Activated T-helper 1 cell treated with anti-CD3 and anti-CD28 coated beads, Interleukin-2, amount 50 U/mL, for 16 hours (primary cell): ENCODE data around the gene AHSP.
"Not testable (repeated sequence)": the region's sequence is repeated elsewhere in the genome, so short reads cannot be mapped to it uniquely, and the experiment has no call there.

Experiments
- DNase-seq, 2 donors: peaks; one replicate each; pipeline ENCODE4 v3.0.0-alpha.2; 2020; ENCODE audit warnings: low read depth in 1 of 2, low spot score in 1 of 2

The AHSP gene

DNA sequence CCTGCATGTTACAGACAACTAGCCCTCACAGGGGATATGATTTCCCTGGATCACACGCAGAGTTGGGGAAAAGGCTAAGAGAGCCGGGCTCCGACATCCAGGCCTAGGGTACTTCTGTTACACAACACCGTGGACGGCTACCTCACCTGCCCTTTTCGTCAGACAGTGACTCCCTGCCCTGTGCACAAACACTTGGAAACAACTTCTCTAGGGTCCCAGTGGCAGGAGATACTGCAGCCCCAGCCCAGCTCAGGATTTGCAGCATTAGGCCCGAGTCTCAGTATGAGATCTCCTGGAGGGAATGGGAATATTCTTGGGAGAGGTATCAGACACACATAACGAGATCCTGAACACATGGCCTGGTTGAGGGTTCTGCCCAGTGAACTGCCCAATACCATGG lies 27.8 kb upstream of the AHSP start:
- DNase-seq: no peak

GRCh38 chr16:31501226-31501965 lies 26.3 kb upstream of the AHSP start:
- DNase-seq: no peak

DNA sequence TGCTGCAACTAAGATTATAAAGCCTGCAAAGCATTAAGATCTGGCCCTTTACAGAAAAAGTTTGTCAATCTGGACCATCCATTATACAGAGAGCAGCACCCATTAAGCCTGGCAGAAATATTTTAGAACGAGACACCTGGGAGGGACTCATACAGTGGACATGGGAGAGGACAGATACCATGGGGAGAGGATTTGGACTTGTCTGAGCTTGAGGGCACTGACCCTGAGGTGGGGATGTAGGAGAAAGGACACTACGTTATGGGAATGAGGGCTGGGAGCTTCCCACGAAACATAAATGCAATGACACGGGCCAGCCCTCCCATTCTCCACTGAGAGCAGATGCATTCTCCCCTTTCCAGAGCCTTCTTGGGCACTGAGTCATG lies 25.7 kb upstream of the AHSP start:
- DNase-seq: no peak

- no peak for DNase-seq
These were observed 24.7 kb upstream of the AHSP start for GRCh38 chr16:31502981-31503380.

DNA sequence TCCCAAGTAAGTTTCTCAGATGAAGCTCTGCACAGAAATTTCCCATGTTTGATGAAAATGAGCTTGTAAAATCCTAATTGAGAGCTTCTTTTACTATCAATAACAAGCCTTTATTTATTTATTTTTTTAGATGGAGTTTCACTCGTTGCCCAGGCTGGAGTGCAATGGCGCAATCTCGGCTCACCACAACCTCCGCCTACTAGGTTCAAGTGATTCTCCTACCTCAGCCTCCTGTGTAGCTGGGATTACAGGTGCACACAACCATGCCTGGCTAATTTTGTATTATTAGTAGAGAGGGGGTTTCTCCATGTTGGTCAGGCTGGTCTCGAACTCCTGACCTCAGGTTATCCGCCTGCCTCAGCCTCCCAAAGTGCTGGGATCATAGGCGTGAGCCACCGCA lies 24.1 kb upstream of the AHSP start:
- DNase-seq: not testable (repeated sequence)

GRCh38 chr16:31504159-31504558 lies 23.5 kb upstream of the AHSP start:
- no peak for DNase-seq

- no peak for DNase-seq
These were observed 22.2 kb upstream of the AHSP start for GRCh38 chr16:31505483-31505882.

DNA sequence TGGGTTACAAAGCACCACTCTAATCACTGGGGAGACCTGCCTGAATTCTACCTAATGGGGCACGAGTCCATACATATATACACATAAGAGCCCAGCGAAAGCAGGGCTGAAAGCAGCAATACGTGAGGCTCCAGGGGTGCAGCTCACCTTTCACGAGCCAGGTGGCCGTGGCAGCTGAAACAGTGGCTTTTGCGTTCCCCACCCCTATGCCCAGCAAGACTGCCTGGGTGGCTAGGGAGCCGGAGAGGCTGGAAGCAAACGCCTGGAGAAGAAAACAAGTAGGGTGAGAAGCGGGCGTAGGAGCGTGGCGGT lies 20.1 kb upstream of the AHSP start:
- no peak for DNase-seq

GRCh38 chr16:31507929-31508705 lies 19.6 kb upstream of the AHSP start, which contains the start of gene RUSF1:
TSS of gene RUSF1 (minus strand) at chr16:31508391. CDS start at chr16:31508373, 18 bp downstream.
- peak; percentile 65 to 70 for DNase-seq

DNA sequence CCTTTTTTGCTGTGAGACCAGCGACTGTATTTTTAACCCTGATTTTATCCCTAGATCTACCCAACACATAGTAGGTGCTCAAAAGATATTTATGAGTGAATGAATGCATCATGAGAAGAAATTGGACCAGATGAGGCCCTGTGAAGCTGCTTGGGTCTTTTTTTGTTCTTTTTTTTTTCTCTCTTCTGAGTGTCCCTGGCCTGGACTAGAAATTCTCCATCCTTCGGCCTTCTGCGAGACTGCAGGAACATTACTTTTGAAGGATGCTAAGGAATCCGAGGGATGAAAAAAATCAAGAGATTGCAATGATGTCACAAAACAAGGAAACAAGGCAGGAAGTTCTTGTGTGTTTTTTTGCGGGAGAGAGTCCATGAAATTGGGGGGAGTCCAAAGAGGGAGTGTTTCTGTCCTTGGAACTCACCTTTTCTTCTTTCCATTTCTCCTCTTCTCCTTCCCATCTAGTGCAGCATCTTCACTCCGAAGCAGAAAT lies 18.9 kb upstream of the AHSP start:
- no peak for DNase-seq

DNA sequence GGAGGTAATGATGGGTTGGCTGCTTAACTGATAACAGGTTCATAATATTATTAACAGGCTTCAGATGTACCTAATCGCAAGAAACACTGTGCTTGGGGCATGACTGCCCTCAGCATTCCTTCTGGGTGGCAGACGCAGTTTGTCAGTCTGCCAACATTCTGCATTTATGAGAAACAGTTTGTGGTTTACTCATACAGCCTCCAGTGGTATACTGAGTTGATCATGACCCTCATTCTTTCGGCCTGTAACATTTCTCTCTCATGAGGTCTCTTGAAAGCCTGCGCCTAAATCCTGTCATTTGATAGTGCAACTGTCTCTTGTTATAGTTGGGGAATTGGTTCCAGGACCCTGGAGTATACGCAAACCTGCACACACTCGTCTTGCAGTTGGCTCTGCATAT lies 14.6 kb upstream of the AHSP start:
- no peak for DNase-seq

GRCh38 chr16:31513884-31514283 lies 13.8 kb upstream of the AHSP start:
- DNase-seq: no peak

DNA sequence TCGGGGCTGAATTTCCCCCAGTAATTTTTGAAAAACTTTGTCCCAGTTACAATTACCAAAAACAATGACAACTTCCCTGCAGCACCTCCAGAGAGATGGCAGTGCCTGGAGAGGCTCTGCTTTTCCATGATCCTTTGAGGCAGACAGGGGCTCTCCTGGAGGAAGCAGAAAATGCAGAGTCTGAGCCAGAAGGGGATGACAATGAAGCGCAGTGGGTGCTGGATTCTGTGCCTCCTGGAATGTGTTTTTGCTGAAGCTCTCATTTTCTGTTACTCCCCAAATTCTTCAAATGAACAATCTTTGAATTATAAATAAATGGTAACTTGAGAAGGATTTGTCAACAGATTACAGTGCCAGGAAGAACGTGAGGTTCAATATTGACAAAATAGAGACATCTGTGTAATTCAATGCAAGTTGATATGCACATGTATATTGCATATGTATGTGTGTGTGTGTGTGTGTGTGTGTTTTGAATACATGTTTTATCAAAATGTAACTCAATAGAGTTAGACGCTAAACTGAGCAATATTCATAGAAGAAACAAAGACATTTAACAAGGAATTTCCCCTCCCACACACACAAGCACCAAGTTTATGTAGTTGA lies 9.8 kb upstream of the AHSP start:
- no peak for DNase-seq

- DNase-seq: no peak
These were observed 7.8 kb upstream of the AHSP start for GRCh38 chr16:31519759-31520431.

- no peak for DNase-seq
These were observed 6.3 kb upstream of the AHSP start for GRCh38 chr16:31521368-31521767.

DNA sequence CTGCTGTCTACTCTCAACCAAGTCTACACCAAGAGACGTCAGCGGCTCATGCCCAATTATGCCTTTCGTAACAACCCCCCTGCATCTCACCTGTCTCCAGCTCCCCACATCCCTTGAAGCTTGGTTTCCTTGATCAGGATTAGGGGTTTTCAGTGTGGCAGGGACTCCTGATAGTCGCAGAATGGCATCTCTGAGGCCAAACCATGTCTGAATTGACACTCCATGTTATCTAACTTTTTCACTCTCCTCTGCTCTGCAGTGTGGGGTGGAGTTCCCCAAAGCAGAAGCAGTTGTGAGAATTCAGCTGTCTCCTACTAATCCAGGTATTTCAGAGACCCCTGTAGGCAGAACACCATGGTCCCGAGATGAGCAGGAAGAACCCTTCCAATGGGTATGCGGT lies 5.6 kb upstream of the AHSP start:
- DNase-seq: no peak

DNA sequence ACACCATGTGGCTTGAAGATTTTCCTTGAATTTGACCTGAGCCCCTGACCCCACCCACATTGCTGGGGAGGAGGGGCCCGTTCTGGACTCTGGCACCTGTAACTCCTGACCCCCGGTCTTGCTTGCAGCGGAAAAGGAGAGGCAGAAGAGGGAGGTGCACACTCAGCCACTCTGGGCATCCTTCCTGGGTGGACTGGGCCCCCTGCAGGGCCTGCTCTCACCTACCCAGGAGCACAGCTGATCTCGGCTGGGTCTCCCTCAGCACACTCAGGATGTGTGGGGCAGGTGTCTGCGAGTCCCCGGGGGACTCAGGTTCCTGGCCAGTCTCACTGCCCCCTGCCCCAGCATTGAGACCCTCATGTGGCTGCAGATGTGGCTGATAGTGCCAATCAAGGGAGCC lies 3.9 kb upstream of the AHSP start:
- not testable (repeated sequence) for DNase-seq

DNA sequence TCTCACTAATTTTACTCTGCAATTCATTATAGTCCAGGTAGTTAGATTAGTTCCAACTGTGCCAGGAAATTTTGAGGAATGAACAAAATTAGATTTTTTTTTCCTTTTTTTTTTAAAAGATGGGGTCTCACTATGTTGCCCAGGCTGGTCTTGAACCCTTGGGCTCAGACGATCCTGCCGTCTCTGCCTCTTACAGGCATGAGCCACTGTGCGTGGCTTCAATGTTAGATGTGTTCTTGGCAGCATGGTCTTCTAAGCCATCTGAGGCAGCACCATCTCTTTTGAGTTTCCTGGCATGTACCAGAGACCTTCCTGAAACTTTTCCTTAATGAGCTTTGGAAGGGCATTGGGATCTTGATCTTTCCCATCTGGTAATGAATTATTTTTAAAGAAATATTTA lies 2.6 kb upstream of the AHSP start:
- no peak for DNase-seq

GRCh38 chr16:31528523-31529107 lies 915 bp downstream of the AHSP start:
- DNase-seq: no peak

- DNase-seq: no peak
These were observed 1.6 kb downstream of the AHSP start for GRCh38 chr16:31529108-31529936.
